RWPE2 (cell line): Measurements from ENCODE around the gene MBD2.

ENCODE experiments used
- ATAC-seq: fragments of 200-7000 bp; cut with Tn5 transposase; 3 replicates; pipeline ENCODE4 v1.9.1; 2021; ENCODE audit warnings: low read depth
- DNase-seq: peaks from one replicate; pipeline ENCODE4 v3.0.0-alpha.2; 2020; ENCODE audit warnings: low spot score
- H3K27ac ChIP-seq: fragments of 450-650 bp; 2 replicates; pipeline ENCODE4 v1.5.1; 2017; ENCODE audit warnings: mild to moderate bottlenecking; ENCODE audit not compliant: poor library complexity, severe bottlenecking
- H3K27me3 ChIP-seq: fragments of 250-450 bp; sonication (Bioruptor Pico); 2 replicates; pipeline ENCODE4 v1.5.1; 2021; ENCODE audit warnings: mild to moderate bottlenecking, moderate library complexity; ENCODE audit not compliant: insufficient read depth, poor library complexity, severe bottlenecking
- H3K36me3 ChIP-seq: fragments of 250-450 bp; sonication (Bioruptor Pico); 2 replicates; pipeline ENCODE4 v1.5.1; 2020; ENCODE audit warnings: low read depth, mild to moderate bottlenecking, moderate library complexity
- H3K4me1 ChIP-seq: fragments of 250-450 bp; sonication (Bioruptor Pico); 2 replicates; pipeline ENCODE4 v1.5.1; 2021; ENCODE audit warnings: mild to moderate bottlenecking, moderate library complexity; ENCODE audit not compliant: insufficient read depth, poor library complexity, severe bottlenecking
- H3K4me3 ChIP-seq: fragments of 250-450 bp; sonication (Bioruptor Pico); 2 replicates; pipeline ENCODE4 v1.5.1; 2021; ENCODE audit warnings: mild to moderate bottlenecking, moderate library complexity; ENCODE audit not compliant: severe bottlenecking
- H3K9me3 ChIP-seq: fragments of 250-450 bp; sonication (Bioruptor Pico); 2 replicates; pipeline ENCODE4 v1.5.1; 2021; ENCODE audit warnings: mild to moderate bottlenecking, moderate library complexity; ENCODE audit not compliant: severe bottlenecking
- CTCF ChIP-seq: fragments of 450-650 bp; IDR thresholded peaks from one replicate; pipeline ENCODE4 v1.5.1; 2017; ENCODE audit warnings: mild to moderate bottlenecking, moderate library complexity; ENCODE audit not compliant: poor library complexity, severe bottlenecking

Gene MBD2

GRCh38 chr18:54255141-54255540 lies 30.7 kb upstream of the MBD2 start:
- Histone ChIP-seq H3K9me3 (no peaks in the 10 kb centered on the region), H3K4me1 (peaks cover 22% of the 10 kb centered on the region), H3K36me3 (no peaks in the 10 kb centered on the region), H3K4me3 (no peak overlapping the region), H3K27ac (peak overlapping the region; percentile 29), H3K27me3 (no peaks in the 10 kb centered on the region)
- ATAC-seq (no peak), DNase-seq (no peak)
- TF ChIP-seq CTCF = no peak

DNA sequence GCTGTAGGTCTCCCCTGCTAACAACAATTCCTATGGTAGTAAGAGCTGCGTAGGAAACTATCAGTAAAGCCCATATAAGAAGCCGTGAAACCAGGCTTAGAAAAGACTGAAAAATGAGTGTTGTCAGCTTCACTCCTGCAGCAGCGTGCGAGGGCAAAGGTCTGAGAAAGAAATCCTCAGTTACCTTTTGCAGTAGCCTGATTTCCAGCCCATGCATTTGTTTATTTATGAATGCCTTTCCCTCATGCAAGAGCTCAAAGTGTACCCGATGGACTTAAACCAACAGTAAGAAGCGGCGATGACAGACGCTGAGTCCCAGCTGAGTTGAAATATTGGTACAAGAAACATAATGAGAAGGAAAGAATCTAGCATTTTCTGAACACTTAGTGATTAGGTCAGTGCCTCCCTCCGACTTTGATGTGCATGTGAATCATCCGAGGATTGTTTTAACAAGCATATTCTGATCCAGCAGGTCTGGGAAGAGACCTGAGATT lies 29.8 kb upstream of the MBD2 start:
- no peak for TF ChIP-seq CTCF
- Histone ChIP-seq H3K27me3 (no peaks in the 10 kb centered on the region), H3K36me3 (no peaks in the 10 kb centered on the region), H3K4me1 (peaks cover 22% of the 10 kb centered on the region), H3K27ac (peak overlapping the region; percentile 29), H3K4me3 (no peak overlapping the region), H3K9me3 (no peaks in the 10 kb centered on the region)
- ATAC-seq = peak; percentile 86
- no peak for DNase-seq

- no peaks in the 10 kb centered on the region for H3K9me3 ChIP-seq
- H3K27ac ChIP-seq = peak overlapping the region; percentile 3
- ATAC-seq = no peak
- H3K4me1 ChIP-seq = peaks cover 29% of the 10 kb centered on the region
- no peak overlapping the region for H3K4me3 ChIP-seq
- DNase-seq = no peak
- no peaks in the 10 kb centered on the region for H3K27me3 ChIP-seq
- no peaks in the 10 kb centered on the region for H3K36me3 ChIP-seq
- TF ChIP-seq CTCF = no peak
Measured at GRCh38 chr18:54251606-54252390, 27.3 kb upstream of the MBD2 start.

DNA sequence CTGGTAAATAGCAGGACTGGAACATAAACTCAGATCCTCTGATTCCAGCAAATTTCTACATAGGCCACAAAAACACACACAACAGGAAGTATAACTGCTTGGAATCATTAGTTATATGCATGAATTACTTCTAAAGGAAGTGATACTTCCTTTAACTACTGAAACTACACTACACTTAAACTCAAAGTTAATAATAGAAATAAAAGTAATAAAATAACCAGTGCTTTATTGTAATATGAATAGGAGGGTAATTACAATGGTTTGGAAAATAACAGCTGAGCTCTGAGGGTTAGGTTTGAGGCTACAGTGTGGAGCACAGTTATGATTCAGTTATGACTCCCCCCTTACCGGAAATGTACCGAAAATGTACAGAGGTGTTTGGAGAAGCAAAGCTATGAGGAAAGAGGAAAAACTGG lies 26.4 kb upstream of the MBD2 start:
- Histone ChIP-seq H3K4me1 (peaks cover 30% of the 10 kb centered on the region), H3K27me3 (no peaks in the 10 kb centered on the region), H3K36me3 (no peaks in the 10 kb centered on the region), H3K4me3 (no peak overlapping the region), H3K27ac (peak overlapping the region; percentile 3), H3K9me3 (no peaks in the 10 kb centered on the region)
- TF ChIP-seq CTCF = no peak
- DNase-seq = no peak
- ATAC-seq = peak; percentile 35; the same call in 1 of the 3 replicates

- Histone ChIP-seq H3K4me3 (no peak overlapping the region), H3K9me3 (no peaks in the 10 kb centered on the region), H3K4me1 (peaks cover 20% of the 10 kb centered on the region), H3K27me3 (no peaks in the 10 kb centered on the region), H3K27ac (peak overlapping the region; percentile 45), H3K36me3 (no peaks in the 10 kb centered on the region)
- no peak for TF ChIP-seq CTCF
- DNase-seq = no peak
- peak; percentile 22; the same call in 1 of the 3 replicates for ATAC-seq
Measured at GRCh38 chr18:54247511-54248175, 23.2 kb upstream of the MBD2 start.
